Activated CD4-positive, alpha-beta T cell treated with anti-CD3 and anti-CD28 coated beads for 24 hours (primary cell): Measurements from ENCODE around the gene SLC7A8.

Source experiments
- DNase-seq, 2 donors: peaks; one replicate each; pipeline ENCODE4 v3.0.0-alpha.2; 2020; ENCODE audit warnings: low read depth in 2 of 2

Gene SLC7A8

GRCh38 chr14:23094666-23095195 lies 88.7 kb downstream of the SLC7A8 start, which contains the start of gene ACIN1:
Gene ACIN1 (minus strand): TSS chr14:23095136. CDS start chr14:23095112, 24 bp downstream.
- peak in 1 of 2 donors; percentile 60 for DNase-seq

GRCh38 chr14:23093991-23094665 lies 89.3 kb downstream of the SLC7A8 start:
- peak in 1 of 2 donors; percentile 50 for DNase-seq

- no peak for DNase-seq
Measured at GRCh38 chr14:23093526-23093925, 89.9 kb downstream of the SLC7A8 start.

- DNase-seq, result no peak
Measured at GRCh38 chr14:23093104-23093503, 90.4 kb downstream of the SLC7A8 start.

- DNase-seq, result no peak
Measured at GRCh38 chr14:23091294-23092225, 91.9 kb downstream of the SLC7A8 start.

- DNase-seq, result no peak
Measured at GRCh38 chr14:23090254-23090636, 93.2 kb downstream of the SLC7A8 start.

GRCh38 chr14:23089498-23090253 lies 93.8 kb downstream of the SLC7A8 start:
- no peak for DNase-seq

GRCh38 chr14:23086565-23086964 lies 96.9 kb downstream of the SLC7A8 start:
- DNase-seq, result no peak

GRCh38 chr14:23085458-23085857 lies 98.0 kb downstream of the SLC7A8 start:
- DNase-seq, result no peak

- no peak for DNase-seq
Measured at GRCh38 chr14:23080474-23080873, 103.0 kb downstream of the SLC7A8 start.

GRCh38 chr14:23079716-23080115 lies 103.7 kb downstream of the SLC7A8 start:
- DNase-seq, result no peak

- DNase-seq, result no peak
Measured at GRCh38 chr14:23078692-23079116, 104.8 kb downstream of the SLC7A8 start.

- DNase-seq, result no peak
Measured at GRCh38 chr14:23077962-23078361, 105.5 kb downstream of the SLC7A8 start.

- peak in 1 of 2 donors; percentile 43 for DNase-seq
Measured at GRCh38 chr14:23076785-23077408, 106.6 kb downstream of the SLC7A8 start.
